ENCODE data around the gene EYS. TPM values are rescaled to one million over a fixed set of nuclear protein-coding genes. Genes with fewer than 3 reads are reported as not detected.
"Not testable (repeated sequence)": the region's sequence is repeated elsewhere in the genome, so short reads cannot be mapped to it uniquely, and the experiment has no call there.

The EYS gene
- total RNA-seq, 1 experiment from 2014 or later: 0.98 TPM

GRCh38 chr6:63975699-63976098 is 1731.3 kb downstream of the EYS start:
- no peak for DNase-seq (ENCODE audit: low read depth)

DNA sequence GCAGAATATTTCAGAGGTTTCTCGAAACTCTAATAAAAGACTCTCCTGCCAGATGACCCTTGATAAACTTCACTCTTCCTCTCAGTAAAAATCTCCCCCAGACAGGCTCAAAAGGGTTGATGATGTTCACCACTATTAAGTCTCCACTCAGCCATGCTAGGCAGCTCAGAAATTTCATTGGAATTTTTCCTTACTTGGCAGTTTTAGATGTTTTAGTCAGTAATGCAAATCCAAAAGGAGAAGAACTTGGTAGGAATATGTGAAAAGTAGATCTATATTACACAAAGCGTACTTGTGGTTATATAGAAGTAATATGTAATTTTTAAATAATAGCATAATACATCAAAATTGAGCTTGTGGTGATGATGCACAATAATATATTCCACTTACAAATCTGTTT is 1738.4 kb downstream of the EYS start:
- no peak for DNase-seq (ENCODE audit: low read depth)

GRCh38 chr6:63964366-63964765 is 1742.7 kb downstream of the EYS start:
- DNase-seq (ENCODE audit: low read depth): no peak

DNA sequence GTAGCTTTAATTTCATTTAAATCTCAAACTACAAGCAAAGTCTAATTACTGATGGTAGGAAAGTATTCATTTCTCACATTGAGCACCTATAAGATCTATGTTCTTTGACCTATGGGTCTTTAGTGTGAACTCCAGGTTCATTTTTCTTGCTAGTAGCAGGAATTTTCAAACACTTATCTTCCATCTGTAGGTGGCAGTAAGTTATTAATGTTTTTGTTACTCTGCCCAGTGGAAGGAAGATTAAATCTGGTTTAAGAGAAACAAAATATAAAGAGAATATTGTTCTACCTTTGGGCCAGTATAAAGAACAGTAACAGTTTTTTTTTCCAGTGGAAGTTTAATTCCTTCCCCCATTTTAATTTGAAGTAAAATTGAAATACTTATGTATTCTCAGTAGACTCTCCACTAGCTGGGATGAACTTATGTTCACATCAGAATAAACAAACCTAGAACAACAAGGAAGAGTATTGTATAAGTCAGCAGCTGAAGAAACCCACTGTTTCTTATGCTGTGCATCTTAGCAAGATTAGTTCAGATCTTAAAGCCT is 1743.2 kb downstream of the EYS start:
- no peak for DNase-seq (ENCODE audit: low read depth)

DNA sequence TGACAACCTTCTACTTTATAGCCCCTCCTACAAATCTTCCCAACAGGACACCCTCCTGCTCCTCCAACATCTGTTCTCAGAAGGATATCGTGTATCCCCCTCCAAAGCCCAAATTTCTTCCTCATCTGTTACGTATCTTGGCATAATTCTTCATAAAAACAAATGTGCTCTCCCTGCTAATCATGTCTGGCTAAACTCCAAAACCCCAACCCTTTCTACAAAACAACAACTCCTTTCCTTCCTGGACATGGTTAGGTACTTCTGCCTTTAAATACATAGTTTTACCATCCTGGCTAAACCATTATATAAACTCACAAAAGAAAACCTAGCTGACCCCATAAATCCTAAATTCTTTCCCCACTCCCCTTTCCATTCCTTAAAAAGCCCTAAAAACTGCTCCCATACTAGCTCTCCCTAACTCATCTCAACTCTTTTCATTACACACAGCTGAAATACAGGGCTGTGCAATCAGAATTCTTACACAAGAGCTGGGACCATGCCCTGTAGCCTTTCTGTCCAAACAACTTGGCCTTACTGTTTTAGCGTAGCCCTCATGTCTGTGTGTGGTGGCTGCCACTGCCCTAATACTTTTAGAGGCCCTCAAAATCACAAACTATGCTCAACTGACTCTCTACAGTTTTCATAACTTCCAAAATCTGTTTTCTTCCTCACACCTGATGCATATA is 1753.5 kb downstream of the EYS start:
- DNase-seq (ENCODE audit: low read depth): not testable (repeated sequence)

- DNase-seq (ENCODE audit: low read depth): no peak
Measured at GRCh38 chr6:63947792-63948529, 1759.1 kb downstream of the EYS start.

- DNase-seq (ENCODE audit: low read depth): no peak
Measured at GRCh38 chr6:63945987-63946386, 1761.0 kb downstream of the EYS start.

DNA sequence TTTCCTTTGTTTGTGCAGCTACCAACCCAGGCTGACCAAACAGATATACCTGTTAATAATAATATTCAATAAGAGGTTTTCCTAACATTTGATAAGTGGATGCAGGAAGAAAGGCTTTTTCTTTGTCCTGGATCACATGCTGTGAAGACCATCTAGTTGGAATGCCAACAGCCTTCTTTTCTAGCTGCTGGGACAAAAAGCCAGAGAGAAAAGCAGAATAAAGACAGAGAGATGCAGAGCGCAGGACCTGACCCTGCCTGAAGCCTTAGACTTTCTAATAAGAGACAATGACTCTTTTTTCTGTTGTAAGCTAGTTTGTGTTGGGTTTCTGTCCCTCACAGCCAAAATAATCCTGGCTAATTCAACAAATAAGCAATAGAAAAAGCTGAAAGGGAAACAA is 1763.2 kb downstream of the EYS start:
- DNase-seq (ENCODE audit: low read depth): no peak

- no peak for DNase-seq (ENCODE audit: low read depth)
Measured at GRCh38 chr6:63941747-63942470, 1765.1 kb downstream of the EYS start.

GRCh38 chr6:63940056-63940455 is 1767.0 kb downstream of the EYS start:
- no peak for DNase-seq (ENCODE audit: low read depth)

GRCh38 chr6:63936399-63936798 is 1770.6 kb downstream of the EYS start:
- DNase-seq (ENCODE audit: low read depth): no peak

GRCh38 chr6:63935732-63936131 is 1771.3 kb downstream of the EYS start:
- DNase-seq (ENCODE audit: low read depth): no peak

GRCh38 chr6:63933948-63934347 is 1773.1 kb downstream of the EYS start:
- not testable (repeated sequence) for DNase-seq (ENCODE audit: low read depth)

GRCh38 chr6:63930848-63931247 is 1776.2 kb downstream of the EYS start:
- DNase-seq (ENCODE audit: low read depth): no peak

DNA sequence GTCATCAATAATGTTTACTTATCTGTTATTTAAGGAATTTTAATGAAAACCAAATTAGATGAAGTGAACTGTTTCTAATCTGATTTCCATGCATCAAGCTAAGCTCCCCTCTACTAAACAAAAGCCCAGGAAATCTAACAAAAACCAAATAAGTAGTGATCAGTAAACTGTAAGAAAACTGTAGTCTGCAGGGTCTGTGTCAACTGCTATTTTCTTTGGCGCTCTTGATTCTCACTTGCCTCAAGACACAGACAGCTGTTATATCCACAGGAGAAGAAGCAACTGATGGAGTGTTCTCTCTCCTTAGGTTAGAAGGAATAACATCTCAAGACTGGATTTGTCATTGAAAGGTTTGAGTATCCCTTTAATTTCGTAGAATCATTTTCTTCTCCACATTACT is 1777.9 kb downstream of the EYS start:
- no peak for DNase-seq (ENCODE audit: low read depth)

DNA sequence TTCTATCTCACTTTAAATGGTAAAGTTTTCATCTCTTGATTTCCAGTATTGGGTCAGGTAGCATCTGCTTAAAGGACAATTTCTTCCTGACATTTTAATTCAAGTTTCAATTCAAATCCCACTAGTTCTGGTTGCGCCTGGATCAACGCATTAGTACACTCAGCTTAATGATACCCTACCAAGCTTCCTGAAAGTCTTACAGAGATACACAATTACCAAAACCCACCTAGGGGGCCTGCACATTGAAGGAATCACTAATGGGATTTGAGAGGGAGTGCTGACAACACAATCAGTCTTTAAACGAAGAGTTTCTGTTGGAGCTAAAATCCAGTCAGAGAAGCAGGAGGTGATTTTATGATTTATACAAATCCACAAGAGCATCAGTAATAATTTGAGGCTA is 1778.4 kb downstream of the EYS start:
- DNase-seq (ENCODE audit: low read depth): no peak

DNA sequence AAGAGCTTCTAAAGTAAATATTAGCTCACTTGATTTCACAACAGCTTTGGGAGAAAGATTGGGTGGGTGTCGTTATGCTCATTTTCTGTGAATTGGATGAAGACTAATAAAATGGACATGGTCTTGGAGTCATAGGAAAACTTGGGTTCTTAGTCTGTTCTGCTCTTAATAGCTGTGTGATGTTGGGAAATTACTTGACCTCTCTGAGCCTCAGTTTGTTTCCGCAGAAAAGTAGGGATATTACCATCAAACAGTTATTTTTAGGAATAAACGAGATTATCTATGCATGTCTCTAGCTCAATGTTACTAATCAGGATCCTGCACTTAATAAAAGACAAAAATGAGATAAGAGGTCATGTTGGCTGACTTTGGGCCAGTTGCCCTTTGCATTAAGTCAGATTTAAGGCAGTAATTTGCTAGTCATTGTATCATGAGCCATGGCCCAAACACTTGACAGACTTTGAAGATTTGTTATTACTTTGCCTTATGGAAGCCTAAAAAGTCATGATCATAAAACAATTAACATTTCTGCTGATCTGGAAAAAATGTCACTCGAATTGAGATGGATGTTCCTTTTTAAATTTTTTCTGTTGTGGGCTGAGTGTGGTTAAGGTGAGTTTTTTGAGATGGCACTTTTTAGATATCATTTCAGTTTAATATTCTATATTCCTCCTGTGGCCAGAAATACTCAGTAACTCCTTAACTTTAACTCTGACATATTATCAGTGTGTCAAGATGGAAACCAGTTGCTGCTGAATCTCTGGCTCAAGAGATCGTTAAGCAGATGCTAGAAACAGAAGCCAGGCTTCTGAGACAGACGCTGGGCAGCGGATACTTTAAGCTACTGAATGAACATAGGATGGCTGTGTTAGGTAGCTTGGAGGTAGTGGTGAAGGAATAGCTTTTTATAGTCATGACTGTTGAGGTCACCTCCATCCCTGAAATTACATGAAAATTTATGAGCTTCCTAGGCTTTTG is 1779.8 kb downstream of the EYS start:
- no peak for DNase-seq (ENCODE audit: low read depth)

- DNase-seq (ENCODE audit: low read depth): no peak
Measured at GRCh38 chr6:63926258-63926780, 1780.7 kb downstream of the EYS start.

GRCh38 chr6:63923139-63923739 is 1783.8 kb downstream of the EYS start:
- DNase-seq (ENCODE audit: low read depth): peak; percentile 29

GRCh38 chr6:63919556-63920110 is 1787.4 kb downstream of the EYS start:
- no peak for DNase-seq (ENCODE audit: low read depth)
